GM21381 (cell line): Measurements from ENCODE around the gene GKN2.
"Not testable (repeated sequence)": the region's sequence is repeated elsewhere in the genome, so short reads cannot be mapped to it uniquely, and the experiment has no call there.

Experiments
- ATAC-seq: cut with Tn5 transposase; IDR thresholded peaks from one replicate; pipeline ENCODE4 v1.9.1; 2021; ENCODE audit warnings: mild to moderate bottlenecking, moderate library complexity; ENCODE audit not compliant: unreplicated experiment

GKN2 gene

GRCh38 chr2:68921646-68922045, 31.0 kb downstream of the GKN2 start:
- no peak for ATAC-seq

DNA sequence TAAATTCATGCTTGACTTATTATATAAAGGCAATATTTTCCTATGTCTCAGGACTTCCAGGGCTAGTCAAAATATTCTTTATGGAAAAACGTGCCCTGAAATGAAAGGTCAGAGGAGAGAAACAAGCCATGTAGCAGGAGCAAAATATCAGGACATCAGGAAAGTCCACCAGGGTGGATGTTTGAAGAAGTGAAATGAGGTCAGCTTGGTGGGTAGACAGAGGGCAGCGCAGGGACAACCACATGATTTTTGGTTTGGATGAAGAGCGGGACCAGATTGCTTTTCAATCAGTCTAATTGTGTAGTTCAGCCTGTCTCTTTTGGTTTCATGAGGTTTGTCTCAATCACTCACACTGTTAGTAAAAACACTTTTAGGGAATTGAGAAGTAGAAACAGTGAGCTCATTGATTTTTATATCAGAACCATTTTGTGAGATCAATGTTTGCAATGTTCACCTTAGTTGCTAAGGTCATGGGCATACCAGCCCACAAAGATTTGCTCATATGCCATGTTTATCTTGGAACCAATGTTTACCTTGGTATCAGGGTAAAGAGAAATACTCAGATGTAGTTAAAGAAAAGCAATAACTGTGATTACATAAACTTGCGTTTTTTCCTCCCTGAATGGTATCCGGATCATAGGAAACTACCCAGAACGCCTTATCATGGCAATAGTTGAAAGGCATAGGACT, 32.1 kb downstream of the GKN2 start:
- ATAC-seq = no peak

GRCh38 chr2:68918497-68918896, 34.2 kb downstream of the GKN2 start:
- ATAC-seq = no peak

DNA sequence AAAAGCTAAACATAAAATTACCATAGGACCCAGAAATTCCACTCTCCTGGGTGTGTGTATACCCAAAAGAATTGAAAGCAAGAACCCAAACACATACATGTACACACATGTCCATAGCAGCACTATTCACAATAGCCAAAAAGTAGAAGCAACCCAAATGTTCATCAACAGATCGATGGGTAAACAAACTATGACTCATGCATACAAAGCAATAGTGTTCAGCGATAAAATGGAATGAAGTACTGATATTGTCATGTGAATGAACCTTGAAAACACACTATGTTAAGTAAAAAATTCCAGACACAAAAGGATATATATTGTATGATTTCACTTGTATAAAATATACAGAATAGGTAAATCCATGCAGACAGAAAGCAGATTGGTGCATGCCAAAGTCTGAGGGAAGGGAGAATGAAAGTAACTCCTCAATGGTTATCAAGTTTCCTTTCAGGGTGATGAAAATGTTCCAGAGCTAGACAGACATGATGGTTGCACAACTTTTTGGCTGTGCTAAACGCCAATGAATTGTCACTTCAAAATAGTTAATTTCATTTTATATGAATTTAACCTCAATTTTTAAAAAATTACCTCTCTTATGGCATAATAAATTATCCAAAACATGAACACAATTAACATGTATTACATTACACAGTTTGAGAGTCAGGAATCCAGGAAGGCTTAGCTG, 35.5 kb downstream of the GKN2 start:
- no peak for ATAC-seq

- ATAC-seq = no peak
Measured at GRCh38 chr2:68916226-68916625, 36.5 kb downstream of the GKN2 start.

GRCh38 chr2:68915393-68915792, 37.3 kb downstream of the GKN2 start:
- ATAC-seq = no peak

DNA sequence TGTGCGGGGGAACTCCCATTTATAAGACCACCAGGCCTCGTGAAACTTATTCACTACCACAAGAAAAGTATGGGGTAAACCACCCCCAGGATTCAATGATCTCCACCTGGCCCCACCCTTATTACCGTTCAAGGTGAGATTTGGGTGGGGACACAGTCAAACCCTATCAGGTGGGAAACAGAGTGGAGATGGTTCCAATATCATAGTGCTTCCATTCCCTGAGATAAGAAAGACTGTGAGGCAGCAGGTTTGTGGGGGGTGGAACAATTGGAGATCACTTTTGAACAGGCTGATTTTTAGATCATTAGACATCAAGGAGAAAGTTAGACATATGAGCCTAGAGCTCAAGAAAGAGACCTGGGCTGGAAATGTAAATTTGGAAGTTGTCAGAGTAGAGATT, 39.3 kb downstream of the GKN2 start:
- no peak for ATAC-seq

DNA sequence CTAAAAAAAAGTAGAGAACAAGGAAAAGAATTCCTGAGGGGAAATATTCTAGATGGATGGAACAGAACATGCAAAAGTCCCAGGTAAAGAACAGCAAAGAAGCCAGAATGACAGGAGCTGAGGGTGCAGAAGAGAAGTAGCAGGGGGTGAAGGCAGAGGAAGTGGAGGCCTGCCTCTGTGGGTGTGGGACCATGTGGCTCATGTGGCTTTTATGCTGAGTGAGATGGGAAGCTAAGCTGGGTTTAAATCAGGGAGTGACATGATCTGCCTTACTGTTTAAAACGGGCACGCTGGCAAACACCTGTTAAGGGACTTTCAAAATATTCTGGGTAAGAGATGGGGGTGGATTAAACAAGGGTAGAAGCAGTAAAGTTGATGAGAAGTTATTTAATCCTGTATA, 40.0 kb downstream of the GKN2 start:
- ATAC-seq = no peak

DNA sequence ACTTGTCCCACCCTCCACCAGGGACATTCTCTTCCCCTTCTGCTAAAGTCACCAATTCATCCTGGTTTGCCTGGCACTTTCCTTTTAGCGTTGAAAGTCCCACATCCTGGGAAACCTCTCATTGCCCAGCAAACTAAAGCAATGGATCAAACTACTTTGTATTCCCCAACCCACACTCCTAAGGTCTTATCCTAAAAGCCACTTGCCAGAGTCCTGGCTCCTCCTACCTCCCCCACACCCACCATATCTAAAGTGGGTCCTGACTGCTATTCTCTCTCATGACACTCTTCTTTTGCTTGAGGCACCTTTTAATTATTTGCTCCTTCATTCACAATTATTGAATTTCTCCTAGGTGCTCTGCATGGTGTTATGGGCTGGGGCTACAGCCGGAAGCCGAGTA, 40.6 kb downstream of the GKN2 start:
- no peak for ATAC-seq

DNA sequence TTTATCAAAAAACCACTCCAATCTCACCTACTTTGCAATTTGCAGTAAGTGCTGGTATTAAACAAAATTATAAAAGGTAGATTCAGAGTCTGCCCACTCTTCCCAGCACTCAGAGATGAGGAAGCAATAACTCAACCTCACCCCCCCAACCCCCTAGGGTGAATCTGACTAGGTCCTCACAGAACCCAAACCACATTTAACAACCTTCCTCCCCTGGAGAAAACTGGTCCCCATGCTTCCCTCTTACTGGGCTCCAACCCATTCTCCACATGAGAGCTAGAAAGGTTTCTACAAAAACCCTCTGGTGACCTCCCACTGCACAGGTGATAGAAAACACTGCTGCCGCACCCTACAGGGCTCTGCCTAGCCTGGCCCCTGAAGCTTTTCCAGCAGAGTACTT, 41.0 kb downstream of the GKN2 start:
- no peak for ATAC-seq

DNA sequence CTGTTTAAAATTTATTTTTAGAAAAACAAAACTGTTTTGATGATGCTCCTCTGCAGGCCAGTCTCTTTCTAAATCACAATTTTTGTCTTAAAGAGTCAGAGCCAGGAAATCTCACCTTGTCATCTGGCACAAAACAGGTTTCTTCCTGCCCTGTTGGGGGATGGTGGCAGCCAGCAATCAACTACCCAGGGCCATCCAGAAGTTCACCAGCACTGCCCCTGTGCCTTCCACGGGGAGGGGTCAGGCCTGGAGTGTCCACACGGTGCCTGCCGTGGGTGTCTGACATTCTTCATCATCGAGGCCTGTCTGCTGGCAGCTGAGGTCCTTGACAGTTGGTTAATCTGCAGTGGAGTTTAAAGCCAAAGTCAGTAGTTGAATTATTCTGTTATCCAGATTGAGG, 41.4 kb downstream of the GKN2 start:
- no peak for ATAC-seq

- peak; percentile 48 for ATAC-seq
Measured at GRCh38 chr2:68909793-68910674, 42.7 kb downstream of the GKN2 start.

DNA sequence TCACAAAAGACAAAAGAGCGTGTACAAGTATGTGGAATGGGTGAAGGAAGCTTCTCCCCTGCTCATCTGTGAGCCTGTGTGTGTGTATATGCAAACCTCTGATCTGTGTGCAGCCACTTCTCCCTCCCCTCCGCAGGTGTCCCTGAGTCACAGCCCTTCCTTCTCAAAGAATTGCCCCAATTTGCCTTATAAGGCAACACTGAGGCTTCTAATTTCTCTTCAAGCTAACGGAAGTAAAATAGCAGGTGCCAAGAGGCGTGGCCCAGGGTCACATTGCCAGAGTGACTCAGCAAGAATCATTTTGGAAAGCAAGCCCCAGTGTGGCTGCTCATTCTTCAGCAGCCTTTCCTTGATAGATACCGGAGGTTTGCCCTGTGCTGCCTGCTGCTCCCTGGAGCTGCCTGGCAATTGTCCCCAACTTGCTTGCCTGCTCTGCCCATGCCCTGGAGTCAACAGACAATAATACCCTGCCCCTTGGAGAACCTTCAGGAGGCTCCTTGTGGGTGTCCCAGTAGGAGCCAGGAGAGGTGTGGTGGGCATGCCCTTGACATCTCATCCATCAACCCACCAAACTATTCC, 44.2 kb downstream of the GKN2 start:
- peak; percentile 96 for ATAC-seq

DNA sequence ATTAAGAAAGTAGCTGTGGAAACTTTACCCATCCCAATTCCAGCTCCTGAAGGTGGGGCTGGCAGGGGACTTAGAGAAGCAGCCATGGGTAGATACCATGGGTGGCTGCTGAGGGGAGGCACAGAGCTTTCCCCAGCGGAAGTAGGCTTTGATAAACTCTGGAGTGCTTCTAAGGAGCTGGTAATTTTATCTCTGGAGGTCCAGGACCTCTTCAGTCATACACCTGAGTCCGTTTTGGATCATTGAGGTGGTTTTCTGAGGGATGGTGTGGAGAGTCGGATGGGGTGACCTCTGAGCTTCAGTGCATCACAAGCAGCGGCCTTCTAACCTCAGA, 44.8 kb downstream of the GKN2 start:
- peak; percentile 20 for ATAC-seq

DNA sequence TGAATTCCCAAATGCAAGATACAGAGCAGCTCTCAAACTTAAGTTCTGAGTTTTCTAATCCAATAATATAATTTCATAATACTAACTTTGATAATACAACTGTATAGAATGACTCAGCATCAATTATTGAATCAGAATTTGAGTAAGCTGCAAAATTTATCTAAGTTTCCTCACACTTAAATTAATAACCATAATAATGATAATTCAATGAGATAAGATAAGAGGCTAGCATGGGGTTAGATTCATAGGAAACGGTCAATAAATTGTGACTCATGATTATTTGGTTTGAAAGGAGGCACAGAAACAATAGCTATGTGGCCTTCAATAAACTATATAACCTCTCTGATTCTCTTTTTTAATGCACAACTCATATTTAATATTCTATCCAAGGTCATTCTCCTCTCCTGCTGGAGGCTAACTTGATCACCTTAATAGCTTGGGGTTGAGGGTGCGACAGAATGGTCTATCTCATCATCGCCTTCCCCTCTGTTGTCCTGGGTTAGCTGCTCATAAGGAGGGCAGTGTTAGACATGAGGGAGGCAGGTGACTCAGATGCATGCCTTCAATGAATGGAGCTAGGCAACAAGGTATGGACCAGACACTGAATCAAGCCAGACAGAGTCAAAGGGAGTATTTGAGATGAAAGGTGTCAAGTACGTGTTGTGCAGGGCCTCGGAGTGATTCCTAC, 45.3 kb downstream of the GKN2 start:
- no peak for ATAC-seq

GRCh38 chr2:68906716-68907115, 46.0 kb downstream of the GKN2 start:
- no peak for ATAC-seq

GRCh38 chr2:68905116-68905515, 47.6 kb downstream of the GKN2 start:
- no peak for ATAC-seq

DNA sequence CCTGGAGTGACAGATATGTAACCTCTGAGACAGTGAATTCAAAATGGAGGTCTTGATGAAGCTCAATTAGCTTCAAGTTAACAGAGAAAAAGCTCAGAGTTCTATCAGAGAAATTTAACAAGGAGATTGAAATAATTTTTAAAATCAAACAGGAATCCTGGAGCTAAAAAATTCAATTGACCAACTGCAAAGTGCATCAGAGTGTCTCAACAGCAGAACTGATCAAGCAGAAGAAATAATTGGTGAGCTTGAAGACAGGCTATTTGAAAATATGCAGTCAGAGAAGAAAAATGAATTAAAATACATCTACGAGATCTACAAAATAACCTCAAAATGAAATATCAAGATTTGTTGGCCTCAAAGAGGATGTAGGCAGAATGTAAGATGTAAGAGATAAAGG, 51.1 kb downstream of the GKN2 start:
- ATAC-seq = no peak

- ATAC-seq = no peak
Measured at GRCh38 chr2:68901199-68901514, 51.5 kb downstream of the GKN2 start.

DNA sequence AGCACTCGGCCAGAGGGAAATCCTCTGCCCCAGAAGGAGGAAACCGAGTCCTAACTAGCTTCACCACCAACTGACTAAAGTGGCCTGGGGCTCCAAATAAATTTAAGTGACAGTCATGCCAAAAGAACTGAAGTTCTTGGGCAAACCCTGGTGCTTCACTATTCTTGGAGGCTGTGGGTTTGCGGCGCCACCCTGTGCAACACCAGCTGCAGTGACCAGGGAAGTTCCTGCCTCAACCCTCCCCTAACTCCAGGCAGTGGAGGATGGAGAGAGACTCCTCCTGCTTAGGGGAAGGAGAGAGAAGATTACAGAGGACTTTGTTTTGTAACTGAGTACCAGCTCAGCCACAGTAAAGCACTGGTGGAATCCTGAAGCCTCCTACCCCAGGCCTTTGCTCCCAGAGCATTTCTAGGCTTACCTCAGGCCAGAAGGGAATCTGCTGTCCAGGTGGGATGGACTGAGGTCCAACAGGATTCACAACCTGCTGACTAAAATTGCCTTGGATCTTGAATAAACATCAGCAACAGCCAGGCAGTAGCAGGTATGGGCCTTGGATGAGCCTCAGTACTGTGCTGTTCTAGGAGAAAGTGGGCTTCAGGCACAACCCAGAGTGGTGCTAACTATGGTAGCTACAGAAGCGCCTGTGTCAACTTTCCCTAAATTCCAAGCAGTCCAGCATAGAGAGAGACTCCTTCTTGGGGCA, 52.0 kb downstream of the GKN2 start:
- no peak for ATAC-seq

DNA sequence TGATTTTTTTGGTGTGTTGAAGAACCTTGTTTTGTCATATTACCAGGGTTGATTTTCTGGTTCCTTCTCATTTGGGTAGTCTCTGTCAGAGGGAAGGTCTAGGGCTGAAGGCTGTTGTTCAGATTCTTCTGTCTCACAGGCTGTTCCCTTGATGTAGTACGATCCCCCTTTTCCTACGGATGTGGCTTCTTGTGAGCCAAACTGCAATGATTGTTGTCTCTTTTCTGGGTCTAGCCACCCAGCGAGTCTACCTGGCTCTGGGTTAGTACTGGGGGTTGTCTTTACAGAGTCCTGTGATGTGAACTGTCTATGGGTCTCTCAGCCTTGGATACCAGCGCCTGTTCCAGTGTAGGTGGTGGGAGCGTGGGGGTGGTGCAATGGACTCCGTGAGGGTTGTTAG, 56.7 kb downstream of the GKN2 start:
- ATAC-seq = not testable (repeated sequence)
